Liver (tissue), 3 donors: ENCODE results near the gene RNGTT.

Source experiments
- CTCF ChIP-seq: fragments of 150-350 bp; IDR thresholded peaks from 2 replicates; pipeline ENCODE4 v1.5.1; 2017; ENCODE audit warnings: improper control_type of control experiment, low read depth, low read length; ENCODE audit not compliant: missing input control
- EGR1 ChIP-seq, 2 donors: IDR thresholded peaks; 2 replicates each; pipeline ENCODE4 v1.6.1; 2016 to 2018; ENCODE audit warnings: antibody characterized with exemption in 2 of 2, low read depth in 2 of 2
- FOXA1 ChIP-seq: IDR thresholded peaks from 2 replicates; pipeline ENCODE4 v1.6.1; 2016; ENCODE audit warnings: antibody characterized with exemption
- GABPA ChIP-seq, 2 donors: IDR thresholded peaks in 1 of 2; conservative IDR thresholded peaks in 1 of 2; 2 replicates each; pipeline ENCODE4 v1.6.1; 2016; ENCODE audit warnings: antibody characterized with exemption in 2 of 2, mild to moderate bottlenecking in 1 of 2, moderate library complexity in 1 of 2
- HNF4A ChIP-seq, 2 donors: conservative IDR thresholded peaks; 2 replicates each; pipeline ENCODE4 v1.6.1; 2016; ENCODE audit warnings: antibody characterized with exemption in 2 of 2, mild to moderate bottlenecking in 2 of 2
- JUND ChIP-seq, 2 donors: IDR thresholded peaks; 2 replicates each; pipeline ENCODE4 v1.6.1; 2016; ENCODE audit warnings: antibody characterized with exemption in 2 of 2
- NR2F2 ChIP-seq: IDR thresholded peaks from 2 replicates; pipeline ENCODE4 v1.6.1; 2016; ENCODE audit warnings: antibody characterized with exemption
- RAD21 ChIP-seq, 2 donors: IDR thresholded peaks; 2 replicates each; pipeline ENCODE4 v1.6.1; 2016; ENCODE audit warnings: antibody characterized with exemption in 2 of 2, mild to moderate bottlenecking in 2 of 2
- REST ChIP-seq: IDR thresholded peaks from 2 replicates; pipeline ENCODE4 v1.6.1; 2016; ENCODE audit warnings: antibody characterized with exemption, mild to moderate bottlenecking
- SP1 ChIP-seq: IDR thresholded peaks from 2 replicates; pipeline ENCODE4 v1.6.1; 2018; ENCODE audit warnings: antibody characterized with exemption, mild to moderate bottlenecking
- YY1 ChIP-seq: IDR thresholded peaks from 2 replicates; pipeline ENCODE4 v1.6.1; 2016; ENCODE audit warnings: antibody characterized with exemption, mild to moderate bottlenecking
- TF ChIP-seq, protein P1 (sequence below): IDR thresholded peaks from 2 replicates; pipeline ENCODE4 v1.6.1; 2016; ENCODE audit warnings: antibody characterized with exemption
- TF ChIP-seq, protein P2 (sequence below): IDR thresholded peaks from 2 replicates; pipeline ENCODE4 v1.6.1; 2016; ENCODE audit warnings: antibody characterized with exemption
- donor health status: healthy.
- donor health status: healthy.

GRCh38 chr6:88872962-88873361, 90.5 kb downstream of the RNGTT start:
- no peak for TF ChIP-seq CTCF
- peak; percentile 38 for TF ChIP-seq SP1
- TF ChIP-seq, protein P1, sequence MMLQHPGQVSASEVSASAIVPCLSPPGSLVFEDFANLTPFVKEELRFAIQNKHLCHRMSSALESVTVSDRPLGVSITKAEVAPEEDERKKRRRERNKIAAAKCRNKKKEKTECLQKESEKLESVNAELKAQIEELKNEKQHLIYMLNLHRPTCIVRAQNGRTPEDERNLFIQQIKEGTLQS = no peak
- TF ChIP-seq EGR1 (IDR thresholded peaks at IDR 0.05; ENCODE audit: low read depth in 2 of 2) = no peak
- no peak for TF ChIP-seq FOXA1
- no peak for TF ChIP-seq NR2F2
- no peak for TF ChIP-seq JUND (IDR thresholded peaks at IDR 0.05)
- TF ChIP-seq RAD21 (IDR thresholded peaks at IDR 0.05) = no peak
- TF ChIP-seq, protein P2, sequence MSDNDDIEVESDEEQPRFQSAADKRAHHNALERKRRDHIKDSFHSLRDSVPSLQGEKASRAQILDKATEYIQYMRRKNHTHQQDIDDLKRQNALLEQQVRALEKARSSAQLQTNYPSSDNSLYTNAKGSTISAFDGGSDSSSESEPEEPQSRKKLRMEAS = no peak
- peak; percentile 63 for TF ChIP-seq YY1
- TF ChIP-seq HNF4A (conservative IDR thresholded peaks at IDR 0.05) = peak; percentile 73
- no peak for TF ChIP-seq REST
- TF ChIP-seq GABPA (IDR thresholded peaks at IDR 0.05 in 1 of 2, conservative IDR thresholded peaks at IDR 0.05 in 1 of 2) = no peak
